Endothelial cell (in vitro differentiated cells): ENCODE data around the gene EML5. TPM values are rescaled to one million over a fixed set of nuclear protein-coding genes. Genes with fewer than 3 reads are reported as not detected.

ENCODE experiments used
- DNase-seq: peaks from one replicate; pipeline ENCODE4 v3.0.0; 2021; ENCODE audit warnings: low spot score
- H3K27ac Mint-ChIP-seq: one replicate; pipeline ENCODE4 v1.8.0; 2021; ENCODE audit warnings: mixed read lengths, inconsistent platforms; ENCODE audit not compliant: unreplicated experiment
- H3K27me3 Mint-ChIP-seq: one replicate; pipeline ENCODE4 v1.8.0; 2021; ENCODE audit warnings: mild to moderate bottlenecking, moderate library complexity, mixed read lengths, inconsistent platforms; ENCODE audit not compliant: unreplicated experiment
- H3K36me3 Mint-ChIP-seq: one replicate; pipeline ENCODE4 v1.8.0; 2021; ENCODE audit warnings: mild to moderate bottlenecking, low read depth, mixed read lengths, inconsistent platforms; ENCODE audit not compliant: unreplicated experiment
- H3K4me1 Mint-ChIP-seq: one replicate; pipeline ENCODE4 v1.8.0; 2021; ENCODE audit warnings: mild to moderate bottlenecking, mixed read lengths, inconsistent platforms; ENCODE audit not compliant: unreplicated experiment
- H3K4me3 Mint-ChIP-seq: one replicate; pipeline ENCODE4 v1.8.0; 2021; ENCODE audit warnings: mild to moderate bottlenecking, mixed read lengths, inconsistent platforms; ENCODE audit not compliant: unreplicated experiment
- H3K9me3 Mint-ChIP-seq: one replicate; pipeline ENCODE4 v1.8.0; 2021; ENCODE audit warnings: mixed read lengths, inconsistent platforms; ENCODE audit not compliant: unreplicated experiment
- CTCF ChIP-seq: fragments of 200-600 bp; sonication (generic); IDR thresholded peaks from one replicate; pipeline ENCODE4 v1.5.0; 2021; ENCODE audit warnings: antibody characterized with exemption; ENCODE audit not compliant: unreplicated experiment
- total RNA-seq: library from RNA; stranded (reverse); fragmentation: NEBNext Ultra II Directional; extraction: Animal tissue kit (Norgen Biotek cat#: 25700); gene quantifications from one replicate; pipeline ENCODE4 v1.2.1, GENCODE V29; 2021; ENCODE audit not compliant: unreplicated experiment

The EML5 gene
- total RNA-seq, 1 donor from 2014 or later, result 0.13 TPM

- Mint-ChIP-seq H3K4me3 (no peak overlapping the region), H3K27me3 (no peaks in the 10 kb centered on the region), H3K27ac (no peak overlapping the region), H3K36me3 (no peaks in the 10 kb centered on the region), H3K9me3 (no peaks in the 10 kb centered on the region), H3K4me1 (no peaks in the 10 kb centered on the region)
- no peak for DNase-seq
- TF ChIP-seq CTCF, result no peak
These were observed 104.4 kb downstream of the EML5 start for GRCh38 chr14:88688386-88688785.

GRCh38 chr14:88683119-88683518, 109.6 kb downstream of the EML5 start:
- no peak for TF ChIP-seq CTCF
- H3K27ac Mint-ChIP-seq, result no peak overlapping the region
- no peak for DNase-seq
- H3K4me3 Mint-ChIP-seq, result no peak overlapping the region
- no peaks in the 10 kb centered on the region for H3K27me3 Mint-ChIP-seq
- H3K9me3 Mint-ChIP-seq, result no peaks in the 10 kb centered on the region
- H3K36me3 Mint-ChIP-seq, result no peaks in the 10 kb centered on the region
- no peaks in the 10 kb centered on the region for H3K4me1 Mint-ChIP-seq

- Mint-ChIP-seq H3K36me3 (no peaks in the 10 kb centered on the region), H3K4me3 (no peak overlapping the region), H3K9me3 (no peaks in the 10 kb centered on the region), H3K27me3 (peaks cover 2% of the 10 kb centered on the region), H3K27ac (no peak overlapping the region), H3K4me1 (no peaks in the 10 kb centered on the region)
- no peak for DNase-seq
- no peak for TF ChIP-seq CTCF
These were observed 110.1 kb downstream of the EML5 start for GRCh38 chr14:88682495-88683114.

GRCh38 chr14:88681755-88682494, 110.8 kb downstream of the EML5 start:
- no peaks in the 10 kb centered on the region for H3K4me1 Mint-ChIP-seq
- DNase-seq, result no peak
- no peaks in the 10 kb centered on the region for H3K9me3 Mint-ChIP-seq
- no peak overlapping the region for H3K4me3 Mint-ChIP-seq
- H3K27me3 Mint-ChIP-seq, result peaks cover 2% of the 10 kb centered on the region
- no peaks in the 10 kb centered on the region for H3K36me3 Mint-ChIP-seq
- no peak overlapping the region for H3K27ac Mint-ChIP-seq
- TF ChIP-seq CTCF, result no peak

GRCh38 chr14:88669346-88669745, 123.4 kb downstream of the EML5 start:
- Mint-ChIP-seq H3K4me3 (no peak overlapping the region), H3K4me1 (no peaks in the 10 kb centered on the region), H3K27me3 (peaks cover 4% of the 10 kb centered on the region), H3K9me3 (peaks cover 7% of the 10 kb centered on the region), H3K36me3 (no peaks in the 10 kb centered on the region), H3K27ac (no peak overlapping the region)
- TF ChIP-seq CTCF, result no peak
- DNase-seq, result no peak
